ENCODE data around the gene ARAP2.

- no peak for TF ChIP-seq CTCF (conservative IDR thresholded peaks at IDR 0.05; ENCODE audit: low read depth, low read length)
- TF ChIP-seq EZH2 (IDR thresholded peaks at IDR 0.05; ENCODE audit: low read length, unreplicated experiment), result no peak
- TF ChIP-seq EZH2phosphoT487 (IDR thresholded peaks at IDR 0.05; ENCODE audit: borderline replicate concordance, low read length), result no peak
These were observed 158.0 kb downstream of the ARAP2 start for GRCh38 chr4:36086261-36086786.

Measured in PC-3 (cell line).